Panc1 (cell line): ENCODE data around the gene CORO2A.

Experiments used
- POLR2AphosphoS5 ChIP-seq: IDR thresholded peaks from 2 replicates; pipeline ENCODE4 v1.6.1; 2012; ENCODE audit warnings: mild to moderate bottlenecking, low read depth, low read length, moderate library complexity
- SIN3A ChIP-seq: IDR thresholded peaks from 2 replicates; pipeline ENCODE4 v1.6.1; 2012; ENCODE audit warnings: low read depth, mild to moderate bottlenecking, low read length, moderate library complexity, borderline replicate concordance; ENCODE audit not compliant: insufficient read depth
- TCF7L2 ChIP-seq: IDR thresholded peaks from 2 replicates; pipeline ENCODE4 v1.6.1; 2011; ENCODE audit warnings: mild to moderate bottlenecking, low read depth, low read length, inconsistent platforms
- TF ChIP-seq, protein P1 (sequence below): fragments of 450-650 bp; IDR thresholded peaks from 2 replicates; pipeline ENCODE4 v1.5.1; 2017; ENCODE audit warnings: mild to moderate bottlenecking
- TF ChIP-seq, protein P2 (sequence below), 2 experiments: IDR thresholded peaks; 2 replicates each; pipeline ENCODE4 v1.6.1; 2011 to 2012; ENCODE audit warnings: low read depth in 2 of 2, control low read depth in 1 of 2, low read length in 1 of 2, mild to moderate bottlenecking in 1 of 2, moderate library complexity in 1 of 2; ENCODE audit not compliant: insufficient read depth in 1 of 2

DNA sequence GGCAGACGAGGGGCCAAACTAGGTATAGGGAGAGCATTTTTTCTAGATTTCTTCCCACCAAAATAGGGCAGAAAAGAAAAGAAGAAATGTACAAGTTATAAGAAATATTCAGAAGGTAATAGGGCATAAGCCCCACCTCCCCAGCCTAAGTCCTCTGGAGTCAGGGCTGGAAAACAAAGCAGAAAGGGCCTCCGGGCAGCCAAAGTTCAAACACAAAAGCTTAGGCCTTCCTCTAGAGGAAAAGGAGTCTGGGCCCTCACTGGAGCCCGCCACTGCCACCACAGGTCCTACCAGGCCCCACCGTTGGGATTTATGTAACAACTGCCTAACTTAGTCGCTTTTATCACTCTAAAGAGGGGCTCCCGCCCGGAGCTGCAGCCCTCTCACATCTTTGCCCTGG, 35.4 kb upstream of the CORO2A start:
- TF ChIP-seq, protein P1, sequence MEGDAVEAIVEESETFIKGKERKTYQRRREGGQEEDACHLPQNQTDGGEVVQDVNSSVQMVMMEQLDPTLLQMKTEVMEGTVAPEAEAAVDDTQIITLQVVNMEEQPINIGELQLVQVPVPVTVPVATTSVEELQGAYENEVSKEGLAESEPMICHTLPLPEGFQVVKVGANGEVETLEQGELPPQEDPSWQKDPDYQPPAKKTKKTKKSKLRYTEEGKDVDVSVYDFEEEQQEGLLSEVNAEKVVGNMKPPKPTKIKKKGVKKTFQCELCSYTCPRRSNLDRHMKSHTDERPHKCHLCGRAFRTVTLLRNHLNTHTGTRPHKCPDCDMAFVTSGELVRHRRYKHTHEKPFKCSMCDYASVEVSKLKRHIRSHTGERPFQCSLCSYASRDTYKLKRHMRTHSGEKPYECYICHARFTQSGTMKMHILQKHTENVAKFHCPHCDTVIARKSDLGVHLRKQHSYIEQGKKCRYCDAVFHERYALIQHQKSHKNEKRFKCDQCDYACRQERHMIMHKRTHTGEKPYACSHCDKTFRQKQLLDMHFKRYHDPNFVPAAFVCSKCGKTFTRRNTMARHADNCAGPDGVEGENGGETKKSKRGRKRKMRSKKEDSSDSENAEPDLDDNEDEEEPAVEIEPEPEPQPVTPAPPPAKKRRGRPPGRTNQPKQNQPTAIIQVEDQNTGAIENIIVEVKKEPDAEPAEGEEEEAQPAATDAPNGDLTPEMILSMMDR, result no peak
- TF ChIP-seq TCF7L2 (no peak), POLR2AphosphoS5 (no peak), SIN3A (no peak)
- TF ChIP-seq, protein P2, sequence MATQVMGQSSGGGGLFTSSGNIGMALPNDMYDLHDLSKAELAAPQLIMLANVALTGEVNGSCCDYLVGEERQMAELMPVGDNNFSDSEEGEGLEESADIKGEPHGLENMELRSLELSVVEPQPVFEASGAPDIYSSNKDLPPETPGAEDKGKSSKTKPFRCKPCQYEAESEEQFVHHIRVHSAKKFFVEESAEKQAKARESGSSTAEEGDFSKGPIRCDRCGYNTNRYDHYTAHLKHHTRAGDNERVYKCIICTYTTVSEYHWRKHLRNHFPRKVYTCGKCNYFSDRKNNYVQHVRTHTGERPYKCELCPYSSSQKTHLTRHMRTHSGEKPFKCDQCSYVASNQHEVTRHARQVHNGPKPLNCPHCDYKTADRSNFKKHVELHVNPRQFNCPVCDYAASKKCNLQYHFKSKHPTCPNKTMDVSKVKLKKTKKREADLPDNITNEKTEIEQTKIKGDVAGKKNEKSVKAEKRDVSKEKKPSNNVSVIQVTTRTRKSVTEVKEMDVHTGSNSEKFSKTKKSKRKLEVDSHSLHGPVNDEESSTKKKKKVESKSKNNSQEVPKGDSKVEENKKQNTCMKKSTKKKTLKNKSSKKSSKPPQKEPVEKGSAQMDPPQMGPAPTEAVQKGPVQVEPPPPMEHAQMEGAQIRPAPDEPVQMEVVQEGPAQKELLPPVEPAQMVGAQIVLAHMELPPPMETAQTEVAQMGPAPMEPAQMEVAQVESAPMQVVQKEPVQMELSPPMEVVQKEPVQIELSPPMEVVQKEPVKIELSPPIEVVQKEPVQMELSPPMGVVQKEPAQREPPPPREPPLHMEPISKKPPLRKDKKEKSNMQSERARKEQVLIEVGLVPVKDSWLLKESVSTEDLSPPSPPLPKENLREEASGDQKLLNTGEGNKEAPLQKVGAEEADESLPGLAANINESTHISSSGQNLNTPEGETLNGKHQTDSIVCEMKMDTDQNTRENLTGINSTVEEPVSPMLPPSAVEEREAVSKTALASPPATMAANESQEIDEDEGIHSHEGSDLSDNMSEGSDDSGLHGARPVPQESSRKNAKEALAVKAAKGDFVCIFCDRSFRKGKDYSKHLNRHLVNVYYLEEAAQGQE (IDR thresholded peaks at IDR 0.05; ENCODE audit: insufficient read depth in 1 of 2, low read depth in 2 of 2, low read length in 1 of 2), result no peak
